ENCODE results near the gene B4GALT2.

B4GALT2 gene

GRCh38 chr1:43978551-43979260, at the start of gene B4GALT2:
TSS of gene B4GALT2 (plus strand) at chr1:43979210. CDS start at chr1:43981161, 1,951 bp downstream.
- peak in 1 of 2 experiments; percentile 9 for DNase-seq

GRCh38 chr1:43930168-43930948, 48.7 kb upstream of the B4GALT2 start:
- DNase-seq: no peak

- no peak for DNase-seq
Observed at GRCh38 chr1:43930949-43931275, 48.1 kb upstream of the B4GALT2 start.

- DNase-seq: no peak
Observed at GRCh38 chr1:43931711-43932660, 47.0 kb upstream of the B4GALT2 start.

- DNase-seq: no peak
Observed at GRCh38 chr1:43932786-43933385, 46.1 kb upstream of the B4GALT2 start.

GRCh38 chr1:43933386-43934100, 45.5 kb upstream of the B4GALT2 start, which contains the start of gene ARTN:
TSS of gene ARTN (plus strand) at chr1:43933801. CDS start at chr1:43935657, 1,856 bp downstream.
- DNase-seq: no peak

GRCh38 chr1:43934101-43934985, 44.7 kb upstream of the B4GALT2 start:
- peak; percentile 13 to 31 for DNase-seq

- DNase-seq: no peak
Observed at GRCh38 chr1:43934986-43935324, 44.1 kb upstream of the B4GALT2 start.

GRCh38 chr1:43935711-43936427, 43.1 kb upstream of the B4GALT2 start:
- DNase-seq: no peak

GRCh38 chr1:43936431-43937151, 42.4 kb upstream of the B4GALT2 start:
- peak in 1 of 2 experiments; percentile 6 for DNase-seq

- DNase-seq: no peak
Observed at GRCh38 chr1:43937179-43937865, 41.7 kb upstream of the B4GALT2 start.

GRCh38 chr1:43938383-43938782, 40.6 kb upstream of the B4GALT2 start:
- DNase-seq: no peak

GRCh38 chr1:43938892-43939587, 40.0 kb upstream of the B4GALT2 start:
- no peak for DNase-seq

- DNase-seq: no peak
Observed at GRCh38 chr1:43942411-43942810, 36.6 kb upstream of the B4GALT2 start.

- no peak for DNase-seq
Observed at GRCh38 chr1:43944860-43945259, 34.1 kb upstream of the B4GALT2 start.

GRCh38 chr1:43945674-43946235, 33.3 kb upstream of the B4GALT2 start:
- DNase-seq: no peak

GRCh38 chr1:43946236-43947060, 32.6 kb upstream of the B4GALT2 start, which contains the start of gene IPO13:
TSS of gene IPO13 (plus strand) at chr1:43946950. CDS start at chr1:43947601, 651 bp downstream.
- DNase-seq: peak; percentile 90 to 93

All from AML-193 (cell line).